H1 (cell line): Measurements from ENCODE around the gene SLC25A40. TPM values are rescaled to one million over a fixed set of nuclear protein-coding genes. Genes with fewer than 3 reads are reported as not detected.

Experiments used
- CTCF ChIA-PET: fragments of 300-600 bp; sonication (Branson Sonifier 250); formaldehyde crosslinking; loops from one replicate; lab custom pipeline; 2021; ENCODE audit not compliant: partially characterized antibody; lab: Charles Lee
- POLR2A ChIA-PET: fragments of 300-600 bp; sonication (Branson Sonifier 250); formaldehyde crosslinking; loops from one replicate; lab custom pipeline; 2021; ENCODE audit warnings: inconsistent platforms; ENCODE audit not compliant: partially characterized antibody; lab: Charles Lee
- DNase-seq, 2 experiments: peaks; one replicate each; pipeline versions ENCODE4 v3.0.0 to v3.0.0-alpha.2; 2010 to 2022; ENCODE audit warnings: low spot score in 2 of 2, low read depth in 1 of 2, mixed read lengths in 1 of 2
- FAIRE-seq: peaks from 2 replicates; lab custom pipeline; 2011; peaks lifted over from hg19 to GRCh38; lab: Jason Lieb, UNC
- H2AFZ ChIP-seq: 2 replicates; pipeline ENCODE4 v1.8.1; 2012; ENCODE audit warnings: low read length, inconsistent platforms
- H2AK5ac ChIP-seq: 2 replicates; pipeline ENCODE4 v1.6.1; 2013; ENCODE audit warnings: low read depth, low read length
- H2BK120ac ChIP-seq: replicated peaks from 2 replicates; pipeline ENCODE3; 2013; ENCODE audit warnings: low read depth, low read length, inconsistent platforms
- H2BK12ac ChIP-seq: 2 replicates; pipeline ENCODE4 v1.6.1; 2013; ENCODE audit warnings: low read depth, low read length
- H2BK15ac ChIP-seq: 2 replicates; pipeline ENCODE4 v1.6.1; 2013; ENCODE audit warnings: low read length
- H2BK20ac ChIP-seq: 2 replicates; pipeline ENCODE4 v1.6.1; 2013; ENCODE audit warnings: low read length
- H2BK5ac ChIP-seq: 2 replicates; pipeline ENCODE4 v1.6.1; 2013; ENCODE audit warnings: low read depth, low read length
- H3K14ac ChIP-seq: 2 replicates; pipeline ENCODE4 v1.6.1; 2013; ENCODE audit warnings: inconsistent platforms; ENCODE audit not compliant: insufficient read length
- H3K18ac ChIP-seq: 2 replicates; pipeline ENCODE4 v1.6.1; 2013; ENCODE audit warnings: low read length; ENCODE audit errors: extremely low read depth
- H3K23ac ChIP-seq: 2 replicates; pipeline ENCODE4 v1.6.1; 2013; ENCODE audit warnings: inconsistent platforms; ENCODE audit not compliant: insufficient read length
- H3K23me2 ChIP-seq: 2 replicates; pipeline ENCODE4 v1.6.1; 2013; ENCODE audit warnings: low read depth, low read length
- H3K27ac ChIP-seq: 2 replicates; pipeline ENCODE4 v1.6.1; 2011; ENCODE audit warnings: low read depth, low read length, inconsistent platforms
- H3K27me3 ChIP-seq, 4 experiments: replicated peaks in 1 of 4; 1 replicate in 1 of 4; 2 replicates in 3 of 4; pipeline versions ENCODE4 v1.6.1 to v1.8.1; 2011 to 2013; ENCODE audit warnings: low read length in 3 of 4, mild to moderate bottlenecking in 3 of 4, inconsistent platforms in 2 of 4, mixed read lengths in 2 of 4, moderate library complexity in 1 of 4; ENCODE audit not compliant: control insufficient read depth in 3 of 4, insufficient read depth in 3 of 4; ENCODE audit errors: extremely low read depth in 1 of 4
- H3K36me3 ChIP-seq, 4 experiments: 2 replicates each; pipeline versions ENCODE4 v1.6.1 to v1.8.1; 2011 to 2013; ENCODE audit warnings: mild to moderate bottlenecking in 4 of 4, low read length in 3 of 4, moderate library complexity in 2 of 4, control low read depth in 1 of 4, inconsistent platforms in 1 of 4; ENCODE audit not compliant: insufficient read depth in 4 of 4, control insufficient read depth in 2 of 4
- H3K4ac ChIP-seq: replicated peaks from 2 replicates; pipeline ENCODE3; 2013; ENCODE audit warnings: low read length, low read depth, mixed read lengths, inconsistent platforms; ENCODE audit not compliant: insufficient read length
- H3K4me1 ChIP-seq, 4 experiments: replicated peaks in 1 of 4; 1 replicate in 1 of 4; 2 replicates in 3 of 4; pipeline versions ENCODE4 v1.6.1 to v1.8.1; 2011 to 2013; ENCODE audit warnings: low read length in 3 of 4, inconsistent platforms in 2 of 4, mixed read lengths in 1 of 4; ENCODE audit not compliant: insufficient read depth in 4 of 4, control insufficient read depth in 3 of 4
- H3K4me2 ChIP-seq, 2 experiments: 2 replicates each; pipeline versions ENCODE4 v1.6.1 to v1.8.1; 2011 to 2013; ENCODE audit warnings: low read depth in 2 of 2, low read length in 2 of 2, control low read depth in 1 of 2, inconsistent platforms in 1 of 2, mild to moderate bottlenecking in 1 of 2; ENCODE audit not compliant: insufficient read depth in 1 of 2
- H3K4me3 ChIP-seq, 4 experiments: fragments of 200-600, 300-600 bp in 1 of 4; sonication (generic), shearing (Covaris generic), sonication (Bioruptor Twin) in 1 of 4; 2 replicates each; pipeline versions ENCODE4 v1.5.1 to v1.8.1; 2011 to 2016; ENCODE audit warnings: low read length in 4 of 4, low read depth in 3 of 4, control low read depth in 2 of 4, inconsistent platforms in 2 of 4, mild to moderate bottlenecking in 2 of 4, mixed read lengths in 1 of 4, moderate library complexity in 1 of 4; ENCODE audit not compliant: insufficient read depth in 2 of 4; ENCODE audit errors: extremely low read depth in 1 of 4
- H3K56ac ChIP-seq: replicated peaks from 2 replicates; pipeline ENCODE3; 2013; ENCODE audit warnings: low read depth, mild to moderate bottlenecking, mixed read lengths, low read length, inconsistent platforms; ENCODE audit not compliant: insufficient read length
- H3K79me1 ChIP-seq: 2 replicates; pipeline ENCODE4 v1.6.1; 2013; ENCODE audit warnings: low read depth, low read length, control low read depth
- H3K79me2 ChIP-seq, 2 experiments: 2 replicates each; pipeline versions ENCODE4 v1.6.1 to v1.8.1; 2012 to 2013; ENCODE audit warnings: low read length in 2 of 2, mild to moderate bottlenecking in 2 of 2, inconsistent platforms in 1 of 2; ENCODE audit not compliant: insufficient read depth in 2 of 2, control insufficient read depth in 1 of 2
- H3K9ac ChIP-seq, 4 experiments: replicated peaks in 1 of 4; 1 replicate in 1 of 4; 2 replicates in 3 of 4; pipeline versions ENCODE4 v1.6.1 to v1.8.1; 2011 to 2013; ENCODE audit warnings: low read depth in 3 of 4, low read length in 3 of 4, control low read depth in 2 of 4, mild to moderate bottlenecking in 2 of 4, moderate library complexity in 2 of 4, inconsistent platforms in 1 of 4; ENCODE audit errors: extremely low read depth in 1 of 4
- H3K9me3 ChIP-seq, 2 experiments: 2 replicates each; pipeline versions ENCODE4 v1.6.1 to v1.8.1; 2012 to 2013; ENCODE audit warnings: mild to moderate bottlenecking in 2 of 2, moderate library complexity in 2 of 2, control low read depth in 1 of 2, inconsistent platforms in 1 of 2, low read depth in 1 of 2, low read length in 1 of 2, mixed read lengths in 1 of 2; ENCODE audit not compliant: insufficient read depth in 2 of 2
- H4K20me1 ChIP-seq, 2 experiments: replicated peaks in 1 of 2; 2 replicates each; pipeline versions ENCODE3 to v1.8.1; 2011 to 2013; ENCODE audit warnings: inconsistent platforms in 2 of 2, low read length in 2 of 2, mild to moderate bottlenecking in 1 of 2; ENCODE audit not compliant: insufficient read depth in 2 of 2, control insufficient read depth in 1 of 2
- H4K5ac ChIP-seq: 2 replicates; pipeline ENCODE4 v1.6.1; 2013; ENCODE audit warnings: low read length, low read depth, mixed read lengths, inconsistent platforms; ENCODE audit not compliant: insufficient read length
- H4K8ac ChIP-seq: 2 replicates; pipeline ENCODE4 v1.8.0; 2013; ENCODE audit warnings: mild to moderate bottlenecking, moderate library complexity, low read length, inconsistent platforms; ENCODE audit not compliant: insufficient read depth; ENCODE audit errors: extremely low read depth
- H4K91ac ChIP-seq: replicated peaks from 2 replicates; pipeline ENCODE3; 2013; ENCODE audit warnings: low read length, mixed read lengths, inconsistent platforms; ENCODE audit not compliant: insufficient read length
- CBX5 ChIP-seq: fragments of 300-800, 300-1000 bp; sonication (generic); IDR thresholded peaks from 2 replicates; pipeline ENCODE4 v1.7.1; 2016; ENCODE audit warnings: antibody characterized with exemption, low read length, low read depth
- SP1 ChIP-seq: IDR thresholded peaks from 2 replicates; pipeline ENCODE4 v1.6.1; 2011; ENCODE audit warnings: low read depth, low read length
- WGBS, 2 experiments: shearing (Covaris generic) in 1 of 2; methylation state at CpG; one replicate each; pipeline versions ENCODE4 v1.1.6 to v1.1.7; 2013 to 2015; ENCODE audit warnings: low lambda C conversion rate in 2 of 2, mixed read lengths in 2 of 2, inconsistent platforms in 1 of 2, low coverage in 1 of 2, missing lambda C conversion rate in 1 of 2; ENCODE audit not compliant: insufficient replicate concordance in 2 of 2, insufficient coverage in 1 of 2, insufficient read length in 1 of 2; ENCODE audit errors: extremely low coverage in 1 of 2, missing lambda C conversion rate in 1 of 2; 5-methylcytosine and 5-hydroxymethylcytosine counted together
- polyA plus RNA-seq, 7 experiments: library from polyadenylated mRNA; depleted of rRNA in 3 of 7; stranded (reverse) in 5 of 7; unstranded in 2 of 7; fragments of >200 nt in 5 of 7; fragments of 200-250 nt in 2 of 7; gene quantifications; 1 replicate in 5 of 7; 2 replicates in 1 of 7; 4 replicates in 1 of 7; pipeline versions ENCODE4 v1.2.1 to v1.2.3, GENCODE V29; 2011 to 2013; ENCODE audit warnings: missing spikeins in 2 of 7, mixed read lengths in 2 of 7
- total RNA-seq: library from RNA; stranded (reverse); fragmentation: NEBNext Ultra II Directional; extraction: Animal tissue kit (Norgen Biotek cat#: 25700); gene quantifications from 2 replicates; pipeline ENCODE4 v1.2.1, GENCODE V29; 2021

Gene SLC25A40
- total and polyA plus RNA-seq, 2 of the 8 experiments (the other 6 are each of a cell fraction or from before 2014, with no cell fraction given), result 6.5 to 17.3 TPM

DNA sequence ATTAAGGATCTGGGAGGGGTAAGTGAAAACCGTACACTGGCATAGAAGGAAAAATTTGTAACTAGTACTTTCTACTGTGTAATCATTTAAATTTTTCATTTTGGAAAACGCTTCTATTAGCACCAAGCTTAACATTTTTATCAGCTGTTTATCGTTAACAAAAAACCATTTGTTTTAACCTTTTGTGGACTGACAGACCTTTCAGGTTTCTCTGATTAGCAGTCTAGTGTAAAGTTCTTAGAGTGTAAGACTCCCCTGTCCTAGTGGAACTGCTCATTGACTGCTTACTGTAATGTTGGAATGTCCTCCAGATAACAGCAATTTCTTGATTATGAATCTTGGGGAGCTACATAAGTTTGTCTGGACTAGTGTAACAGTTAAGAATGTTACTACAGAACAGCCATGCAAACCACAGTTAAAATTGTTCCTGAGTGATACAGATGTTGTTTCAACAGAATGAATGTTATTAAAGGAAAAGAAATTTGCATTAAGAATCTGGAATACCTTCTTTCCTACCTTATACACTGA, 2.1 kb upstream of the SLC25A40 start:
- no peak overlapping the region for H3K23ac ChIP-seq
- no peak overlapping the region for H2AFZ ChIP-seq
- TF ChIP-seq SP1 (no peak), CBX5 (no peak)
- TF ChIP-seq, all 59 proteins: peak for 0
- Histone ChIP-seq H3K79me2 (peaks cover 0 to 82% of the 10 kb centered on the region in 2 experiments; a peak in 3 of 4 replicates), H4K5ac (no peak overlapping the region), H3K56ac (no peak overlapping the region), H2BK12ac (no peak overlapping the region), H3K23me2 (no peaks in the 10 kb centered on the region; the same call in 1 of the 2 replicates), H4K8ac (no peak overlapping the region), H3K27ac (no peak overlapping the region), H3K36me3 (peaks cover 0 to 38% (median 14%) of the 10 kb centered on the region in 4 experiments; a peak in 3 of 8 replicates), H2BK120ac (no peak overlapping the region), H3K79me1 (peaks cover 2% of the 10 kb centered on the region; the same call in 1 of the 2 replicates), H3K4me1 (peaks cover 0 to 5% (median 0%) of the 10 kb centered on the region in 4 experiments; a peak in 2 of 7 replicates), H3K9ac (no peak overlapping the region; a peak in 1 of 7 replicates), H3K4ac (no peak overlapping the region), H2AK5ac (no peak overlapping the region), H2BK15ac (no peak overlapping the region), H3K9me3 (no peaks in the 10 kb centered on the region), H4K91ac (no peak overlapping the region), H3K27me3 (no peaks in the 10 kb centered on the region), H2BK20ac (no peak overlapping the region), H3K14ac (no peak overlapping the region), H3K18ac (no peak overlapping the region), H4K20me1 (peaks cover 1 to 2% of the 10 kb centered on the region in 2 experiments), H3K4me3 (peak overlapping the region in 3 of 4 experiments; percentile 81 to 88 (median 87); a peak in 3 of 8 replicates), H3K4me2 (peak overlapping the region; percentile 72 to 85), H2BK5ac (no peak overlapping the region)
- 82% methylated on average over 3 of the region's 3 CpGs; no CpG with 5 or more reads in 1 of the 2 experiments for WGBS, 2 experiments
- DNase-seq (no peak), FAIRE-seq (no peak)
- CTCF ChIA-PET, result no interaction called here
- POLR2A ChIA-PET, result no interaction called here
